Left hindlimb (tissue), 1 donor: ENCODE results near the gene TMBIM1.

ENCODE experiments used
- DNase-seq: peaks from one replicate; pipeline ENCODE4 v3.0.0-alpha.2; 2018

TMBIM1 gene

GRCh38 chr2:218253232-218253625, 39.1 kb downstream of the TMBIM1 start:
- DNase-seq = no peak

- no peak for DNase-seq
Observed at GRCh38 chr2:218252509-218253231, 39.6 kb downstream of the TMBIM1 start.

- DNase-seq = no peak
Observed at GRCh38 chr2:218249691-218250090, 42.6 kb downstream of the TMBIM1 start.

GRCh38 chr2:218245214-218245613, 47.1 kb downstream of the TMBIM1 start:
- DNase-seq = no peak

DNA sequence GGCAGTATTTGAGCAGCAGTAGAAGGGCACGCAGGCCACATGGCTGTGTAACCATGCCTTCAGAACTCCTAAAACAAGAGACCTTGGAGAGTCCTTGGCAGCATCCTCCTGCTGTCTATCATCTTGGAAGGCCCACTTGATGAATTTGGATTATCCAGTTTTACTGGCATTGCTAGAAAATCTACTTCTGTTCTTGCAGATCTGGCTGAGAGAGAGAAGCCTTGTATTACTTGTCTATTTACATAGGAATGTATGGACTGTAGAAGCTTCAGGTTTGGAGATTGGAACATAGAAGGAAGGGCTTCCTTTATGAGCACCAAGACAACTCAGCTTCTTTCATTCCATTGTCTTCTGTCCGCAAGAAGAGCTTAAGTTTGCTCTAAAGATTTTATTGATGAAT, 47.6 kb downstream of the TMBIM1 start:
- no peak for DNase-seq

- no peak for DNase-seq
Observed at GRCh38 chr2:218244204-218244603, 48.1 kb downstream of the TMBIM1 start.

- DNase-seq = no peak
Observed at GRCh38 chr2:218238887-218239286, 53.4 kb downstream of the TMBIM1 start.

DNA sequence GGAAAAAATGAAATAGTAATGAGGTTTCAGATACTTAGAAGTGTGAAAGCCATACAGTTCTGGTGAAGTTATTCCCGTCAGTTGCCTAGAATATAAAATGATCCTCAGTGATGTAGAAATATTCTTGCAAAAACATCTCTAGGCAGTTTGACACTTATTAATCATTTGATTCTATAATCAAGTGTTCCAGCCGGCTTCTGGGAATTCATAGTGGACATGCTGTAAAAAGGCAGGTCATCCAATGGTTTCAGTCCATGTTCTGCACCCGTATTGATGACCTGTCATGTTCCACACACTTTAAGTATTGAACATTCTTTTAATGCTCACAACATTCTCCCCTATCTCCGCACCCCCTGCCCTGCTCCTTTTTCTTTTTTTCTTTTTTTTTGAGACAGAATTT, 55.5 kb downstream of the TMBIM1 start:
- DNase-seq = no peak

DNA sequence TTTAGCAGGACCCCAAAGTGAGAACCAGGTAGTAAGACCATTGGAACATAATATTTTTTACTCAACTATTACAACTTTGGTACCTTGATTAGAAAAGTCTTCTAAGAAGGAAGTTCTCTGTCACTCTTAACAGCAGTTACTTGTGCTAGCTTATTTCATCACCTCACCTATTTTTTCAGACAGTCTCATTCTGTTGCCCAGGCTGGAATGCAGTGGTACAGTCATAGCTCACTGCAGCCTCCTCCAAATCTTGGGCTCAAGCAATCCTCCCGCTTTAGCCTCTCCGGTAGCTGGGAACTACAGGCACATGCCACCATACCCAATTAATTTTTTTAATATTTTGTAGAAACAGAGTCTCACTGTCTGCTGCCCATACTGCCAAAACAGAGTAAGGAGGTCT, 57.3 kb downstream of the TMBIM1 start:
- DNase-seq = no peak

DNA sequence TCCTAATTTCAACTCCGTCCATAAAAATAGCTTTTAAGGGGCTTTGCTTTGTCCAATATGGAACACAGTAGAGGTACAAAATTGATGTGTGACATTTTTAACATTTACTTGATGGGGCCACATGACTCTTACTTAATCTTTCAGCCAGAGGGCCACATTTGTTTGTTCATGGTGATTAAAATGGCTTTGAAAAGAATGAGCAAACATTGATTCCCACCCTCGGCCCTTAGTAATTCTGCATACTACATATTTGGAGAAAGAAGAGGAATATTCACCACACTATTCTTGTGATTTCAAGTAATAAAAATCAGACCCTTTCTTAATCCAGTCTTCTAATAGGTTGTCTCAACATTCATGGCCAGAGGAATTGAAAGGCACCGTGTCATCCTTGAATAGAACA, 57.8 kb downstream of the TMBIM1 start:
- DNase-seq = no peak

- no peak for DNase-seq
Observed at GRCh38 chr2:218233543-218233942, 58.8 kb downstream of the TMBIM1 start.

GRCh38 chr2:218230882-218231281, 61.4 kb downstream of the TMBIM1 start:
- DNase-seq = no peak

- no peak for DNase-seq
Observed at GRCh38 chr2:218229851-218230250, 62.5 kb downstream of the TMBIM1 start.

- no peak for DNase-seq
Observed at GRCh38 chr2:218229239-218229638, 63.1 kb downstream of the TMBIM1 start.

DNA sequence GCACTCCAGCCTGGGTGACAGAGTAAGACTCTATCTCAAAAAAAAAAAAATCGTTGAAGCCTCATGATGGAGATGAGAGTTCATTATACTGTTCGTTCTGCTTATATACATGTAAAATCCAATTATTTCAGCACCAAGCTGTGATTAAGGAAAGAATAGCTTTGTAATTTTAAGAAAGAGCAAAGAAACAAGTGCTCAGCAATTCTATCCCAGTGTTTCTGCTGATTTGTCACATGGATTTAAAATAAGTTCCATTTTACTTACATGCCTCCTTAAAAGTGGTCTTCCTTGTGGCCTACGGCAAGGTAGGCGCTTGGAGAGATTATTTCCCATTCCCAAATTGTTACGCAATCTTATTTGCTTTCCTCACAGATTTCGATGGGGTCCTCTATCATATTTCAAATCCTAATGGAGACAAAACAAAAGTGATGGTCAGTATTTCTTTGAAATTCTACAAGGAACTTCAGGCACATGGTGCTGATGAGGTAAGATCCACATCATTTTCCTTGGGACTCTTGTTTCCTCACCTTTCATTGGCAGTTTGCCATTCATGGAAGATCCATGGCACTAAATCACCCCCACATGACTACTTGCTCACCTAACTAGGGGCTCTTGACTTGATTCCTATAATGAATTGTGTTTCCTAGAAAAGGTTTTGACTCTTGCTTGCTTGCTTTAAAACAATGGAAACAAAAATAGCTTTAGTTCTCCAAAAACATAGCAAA, 63.8 kb downstream of the TMBIM1 start:
- DNase-seq = no peak

GRCh38 chr2:218226903-218227302, 65.4 kb downstream of the TMBIM1 start:
- no peak for DNase-seq
